ENCODE measurements around the gene BEAN1.
"Not testable (repeated sequence)": the region's sequence is repeated elsewhere in the genome, so short reads cannot be mapped to it uniquely, and the experiment has no call there.

BEAN1 gene

GRCh38 chr16:66441586-66442375 lies 14.7 kb downstream of the BEAN1 start:
- DNase-seq (ENCODE audit: low spot score): no peak

GRCh38 chr16:66442502-66443268 lies 15.6 kb downstream of the BEAN1 start:
- no peak for DNase-seq (ENCODE audit: low spot score)

- no peak for DNase-seq (ENCODE audit: low spot score)
These were observed 16.2 kb downstream of the BEAN1 start for GRCh38 chr16:66443269-66443652.

- peak; percentile 74 for DNase-seq (ENCODE audit: low spot score)
These were observed 17.0 kb downstream of the BEAN1 start for GRCh38 chr16:66444049-66444481.

GRCh38 chr16:66446737-66447136 lies 19.6 kb downstream of the BEAN1 start:
- no peak for DNase-seq (ENCODE audit: low spot score)

GRCh38 chr16:66447491-66447890 lies 20.4 kb downstream of the BEAN1 start:
- DNase-seq (ENCODE audit: low spot score): no peak

- no peak for DNase-seq (ENCODE audit: low spot score)
These were observed 24.5 kb downstream of the BEAN1 start for GRCh38 chr16:66451548-66451947.

- not testable (repeated sequence) for DNase-seq (ENCODE audit: low spot score)
These were observed 26.1 kb downstream of the BEAN1 start for GRCh38 chr16:66453230-66453629.

GRCh38 chr16:66454751-66455150 lies 27.7 kb downstream of the BEAN1 start:
- DNase-seq (ENCODE audit: low spot score): no peak

- no peak for DNase-seq (ENCODE audit: low spot score)
These were observed 28.9 kb downstream of the BEAN1 start for GRCh38 chr16:66455970-66456369.

- DNase-seq (ENCODE audit: low spot score): no peak
These were observed 30.8 kb downstream of the BEAN1 start for GRCh38 chr16:66457888-66458287.

- DNase-seq (ENCODE audit: low spot score): no peak
These were observed 31.2 kb downstream of the BEAN1 start for GRCh38 chr16:66458292-66458691.

GRCh38 chr16:66458853-66459252 lies 31.8 kb downstream of the BEAN1 start:
- DNase-seq (ENCODE audit: low spot score): no peak

GRCh38 chr16:66459878-66460277 lies 32.8 kb downstream of the BEAN1 start:
- DNase-seq (ENCODE audit: low spot score): peak; percentile 75

- no peak for DNase-seq (ENCODE audit: low spot score)
These were observed 33.6 kb downstream of the BEAN1 start for GRCh38 chr16:66460703-66461102.

- no peak for DNase-seq (ENCODE audit: low spot score)
These were observed 35.8 kb downstream of the BEAN1 start for GRCh38 chr16:66462912-66463311.

GRCh38 chr16:66465946-66466345 lies 38.9 kb downstream of the BEAN1 start:
- not testable (repeated sequence) for DNase-seq (ENCODE audit: low spot score)

- DNase-seq (ENCODE audit: low spot score): not testable (repeated sequence)
These were observed 39.5 kb downstream of the BEAN1 start for GRCh38 chr16:66466636-66467035.

- no peak for DNase-seq (ENCODE audit: low spot score)
These were observed 40.5 kb downstream of the BEAN1 start for GRCh38 chr16:66467611-66468010.

GRCh38 chr16:66468321-66468965 lies 41.3 kb downstream of the BEAN1 start:
- DNase-seq (ENCODE audit: low spot score): no peak

- no peak for DNase-seq (ENCODE audit: low spot score)
These were observed 42.3 kb downstream of the BEAN1 start for GRCh38 chr16:66469291-66469946.

- DNase-seq (ENCODE audit: low spot score): no peak
These were observed 43.0 kb downstream of the BEAN1 start for GRCh38 chr16:66469947-66470546.

Data from ecto neural progenitor cell (in vitro differentiated cells).